ENCODE data around the gene GMIP. TPM values are rescaled to one million over a fixed set of nuclear protein-coding genes. Genes with fewer than 3 reads are reported as not detected.

GMIP gene
- total and polyA plus RNA-seq, 2 donors (not counting 1 experiment from before 2014, with no cell fraction given), result 2.3 to 5.3 TPM

DNA sequence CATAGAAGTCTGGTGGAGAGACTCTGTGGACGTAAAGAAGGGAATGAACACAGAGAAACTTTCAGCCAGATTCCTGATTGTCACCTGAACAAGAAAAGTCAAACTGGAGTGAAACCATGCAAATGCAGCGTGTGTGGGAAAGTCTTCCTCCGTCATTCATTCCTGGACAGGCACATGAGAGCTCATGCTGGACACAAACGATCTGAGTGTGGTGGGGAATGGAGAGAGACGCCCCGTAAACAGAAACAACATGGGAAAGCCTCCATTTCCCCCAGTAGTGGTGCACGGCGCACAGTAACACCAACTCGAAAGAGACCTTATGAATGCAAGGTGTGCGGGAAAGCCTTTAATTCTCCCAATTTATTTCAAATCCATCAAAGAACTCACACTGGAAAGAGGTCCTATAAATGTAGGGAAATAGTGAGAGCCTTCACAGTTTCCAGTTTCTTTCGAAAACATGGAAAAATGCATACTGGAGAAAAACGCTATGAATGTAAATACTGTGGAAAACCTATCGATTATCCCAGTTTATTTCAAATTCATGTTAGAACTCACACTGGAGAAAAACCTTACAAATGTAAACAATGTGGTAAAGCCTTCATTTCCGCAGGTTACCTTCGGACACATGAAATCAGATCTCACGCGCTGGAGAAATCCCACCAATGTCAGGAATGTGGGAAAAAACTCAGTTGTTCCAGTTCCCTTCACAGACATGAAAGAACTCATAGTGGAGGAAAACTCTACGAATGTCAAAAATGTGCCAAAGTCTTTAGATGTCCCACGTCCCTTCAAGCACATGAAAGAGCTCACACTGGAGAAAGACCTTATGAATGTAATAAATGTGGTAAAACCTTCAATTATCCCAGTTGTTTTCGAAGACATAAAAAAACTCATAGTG, 36.0 kb upstream of the GMIP start:
- H2AFZ ChIP-seq (ENCODE audit: low read length), result no peak overlapping the region
- no peak for DNase-seq (ENCODE audit: low read depth in 2 of 2)
- H3K27ac ChIP-seq (ENCODE audit: insufficient read depth, low read length), result no peak overlapping the region
- H3K4me2 ChIP-seq (ENCODE audit: extremely low read depth, insufficient read depth, low read length), result no peak overlapping the region
- H4K20me1 ChIP-seq (ENCODE audit: control insufficient read depth, extremely low read depth, insufficient read depth, low read length), result no peaks in the 10 kb centered on the region
- TF ChIP-seq, protein P1, sequence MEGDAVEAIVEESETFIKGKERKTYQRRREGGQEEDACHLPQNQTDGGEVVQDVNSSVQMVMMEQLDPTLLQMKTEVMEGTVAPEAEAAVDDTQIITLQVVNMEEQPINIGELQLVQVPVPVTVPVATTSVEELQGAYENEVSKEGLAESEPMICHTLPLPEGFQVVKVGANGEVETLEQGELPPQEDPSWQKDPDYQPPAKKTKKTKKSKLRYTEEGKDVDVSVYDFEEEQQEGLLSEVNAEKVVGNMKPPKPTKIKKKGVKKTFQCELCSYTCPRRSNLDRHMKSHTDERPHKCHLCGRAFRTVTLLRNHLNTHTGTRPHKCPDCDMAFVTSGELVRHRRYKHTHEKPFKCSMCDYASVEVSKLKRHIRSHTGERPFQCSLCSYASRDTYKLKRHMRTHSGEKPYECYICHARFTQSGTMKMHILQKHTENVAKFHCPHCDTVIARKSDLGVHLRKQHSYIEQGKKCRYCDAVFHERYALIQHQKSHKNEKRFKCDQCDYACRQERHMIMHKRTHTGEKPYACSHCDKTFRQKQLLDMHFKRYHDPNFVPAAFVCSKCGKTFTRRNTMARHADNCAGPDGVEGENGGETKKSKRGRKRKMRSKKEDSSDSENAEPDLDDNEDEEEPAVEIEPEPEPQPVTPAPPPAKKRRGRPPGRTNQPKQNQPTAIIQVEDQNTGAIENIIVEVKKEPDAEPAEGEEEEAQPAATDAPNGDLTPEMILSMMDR (conservative IDR thresholded peaks at IDR 0.05 in 1 of 2, IDR thresholded peaks at IDR 0.05 in 1 of 2; ENCODE audit: low read depth in 1 of 2, low read length in 2 of 2), result no peak
- TF ChIP-seq EZH2 (IDR thresholded peaks at IDR 0.05; ENCODE audit: low read length, missing control alignments), result no peak
- no peaks in the 10 kb centered on the region for H3K27me3 ChIP-seq (ENCODE audit: control insufficient read depth, insufficient read depth, low read length)
- H3K4me3 ChIP-seq (replicated peaks in 1 of 4; ENCODE audit: control extremely low read depth in 1 of 4, insufficient read depth in 1 of 4, low read depth in 3 of 4, low read length in 4 of 4), result no peak overlapping the region
- no peaks in the 10 kb centered on the region for H3K79me2 ChIP-seq (ENCODE audit: control insufficient read depth, insufficient read depth, low read length)
- H3K9me3 ChIP-seq (ENCODE audit: control insufficient read depth, insufficient read depth, low read depth, low read length), result no peaks in the 10 kb centered on the region
- H3K36me3 ChIP-seq (ENCODE audit: control insufficient read depth, insufficient read depth, low read length), result peaks cover 2% of the 10 kb centered on the region
- no peak overlapping the region for H3K9ac ChIP-seq (ENCODE audit: insufficient read depth, low read length)
- no peaks in the 10 kb centered on the region for H3K4me1 ChIP-seq (ENCODE audit: control insufficient read depth, extremely low read depth, insufficient read depth, low read length)

DNA sequence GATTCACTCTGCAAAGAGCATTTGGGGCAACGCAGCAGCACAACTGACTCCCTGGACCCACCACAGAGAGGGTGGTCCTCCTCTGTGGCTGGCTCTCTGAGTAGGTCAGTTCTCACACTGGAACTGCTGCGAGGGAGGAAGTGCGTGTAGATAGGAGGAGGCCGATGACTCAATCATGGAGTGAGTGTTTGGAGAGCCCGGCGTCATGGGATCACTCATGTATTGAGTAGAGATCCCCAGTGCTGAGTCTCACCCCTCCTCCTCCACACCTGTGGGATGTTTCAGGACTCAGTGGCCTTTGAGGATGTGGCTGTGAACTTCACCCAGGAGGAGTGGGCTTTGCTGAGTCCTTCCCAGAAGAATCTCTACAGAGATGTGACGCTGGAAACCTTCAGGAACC, 34.1 kb upstream of the GMIP start:
- H3K9ac ChIP-seq (ENCODE audit: insufficient read depth, low read length), result no peak overlapping the region
- H3K9me3 ChIP-seq (ENCODE audit: control insufficient read depth, insufficient read depth, low read depth, low read length), result no peaks in the 10 kb centered on the region
- TF ChIP-seq, protein P1 (conservative IDR thresholded peaks at IDR 0.05 in 1 of 2, IDR thresholded peaks at IDR 0.05 in 1 of 2; ENCODE audit: low read depth in 1 of 2, low read length in 2 of 2), result no peak
- TF ChIP-seq EZH2 (IDR thresholded peaks at IDR 0.05; ENCODE audit: low read length, missing control alignments), result no peak
- H4K20me1 ChIP-seq (ENCODE audit: control insufficient read depth, extremely low read depth, insufficient read depth, low read length), result no peaks in the 10 kb centered on the region
- H3K4me1 ChIP-seq (ENCODE audit: control insufficient read depth, extremely low read depth, insufficient read depth, low read length), result no peaks in the 10 kb centered on the region
- no peaks in the 10 kb centered on the region for H3K27me3 ChIP-seq (ENCODE audit: control insufficient read depth, insufficient read depth, low read length)
- H3K4me2 ChIP-seq (ENCODE audit: extremely low read depth, insufficient read depth, low read length), result no peak overlapping the region
- H2AFZ ChIP-seq (ENCODE audit: low read length), result no peak overlapping the region
- no peak overlapping the region for H3K27ac ChIP-seq (ENCODE audit: insufficient read depth, low read length)
- H3K79me2 ChIP-seq (ENCODE audit: control insufficient read depth, insufficient read depth, low read length), result no peaks in the 10 kb centered on the region
- no peak overlapping the region for H3K4me3 ChIP-seq (replicated peaks in 1 of 4; ENCODE audit: control extremely low read depth in 1 of 4, insufficient read depth in 1 of 4, low read depth in 3 of 4, low read length in 4 of 4)
- peaks cover 2% of the 10 kb centered on the region for H3K36me3 ChIP-seq (ENCODE audit: control insufficient read depth, insufficient read depth, low read length)
- no peak for DNase-seq (ENCODE audit: low read depth in 2 of 2)

GRCh38 chr19:19674315-19674714, 30.9 kb upstream of the GMIP start:
- Histone ChIP-seq H3K27ac (ENCODE audit: insufficient read depth, low read length) (no peak overlapping the region), H3K27me3 (ENCODE audit: control insufficient read depth, insufficient read depth, low read length) (no peaks in the 10 kb centered on the region), H3K4me2 (ENCODE audit: extremely low read depth, insufficient read depth, low read length) (no peak overlapping the region), H3K79me2 (ENCODE audit: control insufficient read depth, insufficient read depth, low read length) (no peaks in the 10 kb centered on the region), H4K20me1 (ENCODE audit: control insufficient read depth, extremely low read depth, insufficient read depth, low read length) (no peaks in the 10 kb centered on the region), H3K9ac (ENCODE audit: insufficient read depth, low read length) (no peak overlapping the region), H2AFZ (ENCODE audit: low read length) (no peak overlapping the region), H3K9me3 (ENCODE audit: control insufficient read depth, insufficient read depth, low read depth, low read length) (no peaks in the 10 kb centered on the region), H3K36me3 (ENCODE audit: control insufficient read depth, insufficient read depth, low read length) (no peaks in the 10 kb centered on the region), H3K4me1 (ENCODE audit: control insufficient read depth, extremely low read depth, insufficient read depth, low read length) (no peaks in the 10 kb centered on the region), H3K4me3 (replicated peaks in 1 of 4; ENCODE audit: control extremely low read depth in 1 of 4, insufficient read depth in 1 of 4, low read depth in 3 of 4, low read length in 4 of 4) (no peak overlapping the region)
- no peak for DNase-seq (ENCODE audit: low read depth in 2 of 2)
- TF ChIP-seq, protein P1 (conservative IDR thresholded peaks at IDR 0.05 in 1 of 2, IDR thresholded peaks at IDR 0.05 in 1 of 2; ENCODE audit: low read depth in 1 of 2, low read length in 2 of 2), result no peak
- TF ChIP-seq EZH2 (IDR thresholded peaks at IDR 0.05; ENCODE audit: low read length, missing control alignments), result no peak

All from fibroblast of lung (primary cell).